Skin of body (tissue), 3 donors: Measurements from ENCODE around the gene ELP1. TPM values are rescaled to one million over a fixed set of nuclear protein-coding genes. Genes with fewer than 3 reads are reported as not detected.

Experiments
- DNase-seq: peaks from one replicate; lab custom pipeline; 2025; lab: John Stamatoyannopoulos, UW
- small RNA-seq: library from RNA; depleted of rRNA; stranded (forward); fragments of <200 nt; gene quantifications from one replicate; pipeline ENCODE3, GENCODE V24; 2014; ENCODE audit warnings: low replicate concordance
- total RNA-seq: library from RNA; depleted of rRNA; stranded (reverse); fragments of >200 nt; gene quantifications from one replicate; pipeline ENCODE4 v1.2.3, GENCODE V29; 2014

Gene ELP1
- total RNA-seq, 1 donor from 2014 or later: 25.4 TPM

DNA sequence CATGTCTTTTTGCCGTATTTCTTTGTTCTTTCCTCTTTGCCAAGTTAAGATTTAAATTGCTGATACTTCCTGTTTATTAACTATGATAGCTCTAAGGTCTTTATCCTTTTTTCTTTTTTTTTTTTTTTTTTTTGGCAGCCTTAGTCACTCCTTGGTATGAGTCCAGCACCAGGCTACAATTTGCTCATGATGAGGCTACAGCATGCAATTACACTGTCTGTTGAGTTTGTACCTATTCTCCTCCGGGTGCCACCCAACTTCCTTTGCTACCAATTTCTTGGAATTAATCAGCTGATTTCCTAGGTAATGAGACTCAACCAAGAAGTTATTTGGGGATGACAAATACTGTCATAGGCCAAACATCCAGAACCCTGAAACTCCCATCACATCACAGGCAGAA lies 103.7 kb downstream of the ELP1 start:
- no peak for DNase-seq

DNA sequence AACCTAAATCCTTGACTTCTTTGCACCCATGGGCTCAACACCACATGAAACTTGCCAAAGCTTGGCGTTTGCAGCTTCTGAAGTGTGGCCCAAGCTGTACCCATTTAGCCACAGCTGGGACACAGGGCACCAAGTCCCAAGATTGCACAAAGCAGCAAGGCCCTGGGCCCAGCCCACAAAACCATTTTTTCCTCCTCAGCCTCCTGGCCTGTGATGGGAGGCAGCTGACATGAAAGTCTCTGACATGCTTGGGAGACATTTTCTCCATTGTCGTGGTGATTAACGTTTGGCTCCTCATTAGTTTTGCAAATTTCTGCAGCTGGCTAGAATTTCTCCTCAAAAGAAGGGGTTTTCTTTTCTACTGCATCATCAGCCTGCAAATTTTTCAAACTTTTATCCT lies 110.1 kb downstream of the ELP1 start:
- DNase-seq: no peak

Small RNA genes lying within 50 kb of the gene (small RNA-seq; reads per million reads assigned to genes)
- not detected for gene AL359692.1

Other genes starting within 250 kb of the ELP1 start
- gene ACTL7B, start 78.1 kb downstream of the ELP1 start, total RNA-seq: not detected
- not detected for gene ACTL7A, start 71.9 kb downstream of the ELP1 start, total RNA-seq
- gene ABITRAM, start 276 bp upstream of the ELP1 start, total RNA-seq: 10.2 TPM
- 29.0 TPM for gene CTNNAL1, start 79.4 kb upstream of the ELP1 start, total RNA-seq
- 37.2 TPM for gene TMEM245, start 185.8 kb upstream of the ELP1 start, total RNA-seq
- 1.5 TPM for gene FRRS1L, start 233.1 kb upstream of the ELP1 start, total RNA-seq